ENCODE data around the gene EPHA2. TPM values are rescaled to one million over a fixed set of nuclear protein-coding genes. Genes with fewer than 3 reads are reported as not detected.

The EPHA2 gene
- total and polyA plus RNA-seq, 2 experiments from 2014 or later, result 7.5 to 51.2 TPM

- H3K79me2 ChIP-seq (replicated peaks; ENCODE audit: insufficient read depth), result no peaks in the 10 kb centered on the region
- TF ChIP-seq CREB1 (CRISPR knock-in tag; IDR thresholded peaks at IDR 0.05; ENCODE audit: low read depth), result no peak
- no peaks in the 10 kb centered on the region for H3F3A ChIP-seq (replicated peaks; ENCODE audit: low read depth)
- H3K4me1 ChIP-seq (ENCODE audit: insufficient read depth), result no peaks in the 10 kb centered on the region; the same call in 1 of the 2 replicates
- DNase-seq (ENCODE audit: low spot score), result no peak
- H3K36me3 ChIP-seq (ENCODE audit: insufficient read depth), result no peaks in the 10 kb centered on the region
- Mint-ChIP-seq H3K4me1 (peaks cover 20% of the 10 kb centered on the region), H3K27me3 (ENCODE audit: insufficient read depth, low read depth, poor library complexity) (peaks cover 15% of the 10 kb centered on the region), H3K4me3 (no peak overlapping the region), H3K27ac (no peak overlapping the region), H3K9me3 (no peaks in the 10 kb centered on the region), H3K36me3 (ENCODE audit: low read depth) (no peaks in the 10 kb centered on the region)
- no peaks in the 10 kb centered on the region for H3K27me3 ChIP-seq (ENCODE audit: insufficient read depth)
- no peak overlapping the region for H3K4me2 ChIP-seq
- H3K27ac ChIP-seq (ENCODE audit: low read depth), result no peak overlapping the region
- H3K9me2 ChIP-seq (ENCODE audit: insufficient read depth), result no peaks in the 10 kb centered on the region
- peak overlapping the region; percentile 85 for H2AFZ ChIP-seq
- H3K4me3 ChIP-seq, result no peak overlapping the region
- H4K20me1 ChIP-seq (replicated peaks; ENCODE audit: insufficient read depth), result no peaks in the 10 kb centered on the region
- ATAC-seq, result peak; percentile 10
Measured at GRCh38 chr1:16175610-16176553, 20.0 kb upstream of the EPHA2 start.

DNA sequence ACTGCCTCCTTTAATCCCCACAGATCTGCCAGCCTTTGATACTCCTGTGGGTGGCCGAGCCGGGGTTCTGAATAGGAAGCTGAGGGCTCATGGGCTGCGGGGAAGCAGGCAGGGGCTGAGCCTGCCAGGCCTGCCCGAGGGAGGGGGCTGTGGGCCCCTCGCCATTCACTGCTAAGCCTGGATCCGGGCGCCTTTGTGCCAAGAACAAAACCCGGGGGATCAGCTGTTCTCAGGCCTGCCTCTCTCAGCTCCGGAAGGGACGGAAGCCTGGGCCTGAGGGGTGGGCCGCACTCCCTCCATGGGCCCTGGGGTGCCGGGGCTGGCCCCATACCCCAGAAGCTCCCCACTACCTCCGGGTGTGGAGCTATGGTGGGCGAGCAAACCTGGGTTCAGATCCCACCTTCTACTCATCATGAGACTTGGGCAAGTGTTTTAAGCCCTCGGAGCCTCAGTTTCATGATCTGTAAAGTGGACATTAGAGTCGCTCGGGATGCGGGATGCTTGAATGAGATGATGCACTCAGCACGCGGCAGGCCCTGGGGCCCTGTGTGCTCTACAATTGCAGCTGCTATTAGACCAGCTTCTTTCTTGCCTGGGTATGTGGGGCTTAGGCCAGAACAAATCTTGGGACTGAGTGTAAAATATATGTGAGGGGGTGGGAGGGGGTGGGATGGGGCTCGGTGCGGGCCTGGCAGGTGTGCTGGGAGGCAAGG is 19.2 kb upstream of the EPHA2 start:
- no peak for DNase-seq (ENCODE audit: low spot score)
- TF ChIP-seq STAT1 (IDR thresholded peaks at IDR 0.05; ENCODE audit: unreplicated experiment) (no peak), CREB1 (CRISPR knock-in tag; IDR thresholded peaks at IDR 0.05; ENCODE audit: low read depth) (no peak), REST (IDR thresholded peaks at IDR 0.05; ENCODE audit: unreplicated experiment) (no peak)
- TF ChIP-seq, protein P1, sequence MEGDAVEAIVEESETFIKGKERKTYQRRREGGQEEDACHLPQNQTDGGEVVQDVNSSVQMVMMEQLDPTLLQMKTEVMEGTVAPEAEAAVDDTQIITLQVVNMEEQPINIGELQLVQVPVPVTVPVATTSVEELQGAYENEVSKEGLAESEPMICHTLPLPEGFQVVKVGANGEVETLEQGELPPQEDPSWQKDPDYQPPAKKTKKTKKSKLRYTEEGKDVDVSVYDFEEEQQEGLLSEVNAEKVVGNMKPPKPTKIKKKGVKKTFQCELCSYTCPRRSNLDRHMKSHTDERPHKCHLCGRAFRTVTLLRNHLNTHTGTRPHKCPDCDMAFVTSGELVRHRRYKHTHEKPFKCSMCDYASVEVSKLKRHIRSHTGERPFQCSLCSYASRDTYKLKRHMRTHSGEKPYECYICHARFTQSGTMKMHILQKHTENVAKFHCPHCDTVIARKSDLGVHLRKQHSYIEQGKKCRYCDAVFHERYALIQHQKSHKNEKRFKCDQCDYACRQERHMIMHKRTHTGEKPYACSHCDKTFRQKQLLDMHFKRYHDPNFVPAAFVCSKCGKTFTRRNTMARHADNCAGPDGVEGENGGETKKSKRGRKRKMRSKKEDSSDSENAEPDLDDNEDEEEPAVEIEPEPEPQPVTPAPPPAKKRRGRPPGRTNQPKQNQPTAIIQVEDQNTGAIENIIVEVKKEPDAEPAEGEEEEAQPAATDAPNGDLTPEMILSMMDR (conservative IDR thresholded peaks at IDR 0.05; ENCODE audit: low read depth in 2 of 2), result no peak
- TF ChIP-seq, protein P2, sequence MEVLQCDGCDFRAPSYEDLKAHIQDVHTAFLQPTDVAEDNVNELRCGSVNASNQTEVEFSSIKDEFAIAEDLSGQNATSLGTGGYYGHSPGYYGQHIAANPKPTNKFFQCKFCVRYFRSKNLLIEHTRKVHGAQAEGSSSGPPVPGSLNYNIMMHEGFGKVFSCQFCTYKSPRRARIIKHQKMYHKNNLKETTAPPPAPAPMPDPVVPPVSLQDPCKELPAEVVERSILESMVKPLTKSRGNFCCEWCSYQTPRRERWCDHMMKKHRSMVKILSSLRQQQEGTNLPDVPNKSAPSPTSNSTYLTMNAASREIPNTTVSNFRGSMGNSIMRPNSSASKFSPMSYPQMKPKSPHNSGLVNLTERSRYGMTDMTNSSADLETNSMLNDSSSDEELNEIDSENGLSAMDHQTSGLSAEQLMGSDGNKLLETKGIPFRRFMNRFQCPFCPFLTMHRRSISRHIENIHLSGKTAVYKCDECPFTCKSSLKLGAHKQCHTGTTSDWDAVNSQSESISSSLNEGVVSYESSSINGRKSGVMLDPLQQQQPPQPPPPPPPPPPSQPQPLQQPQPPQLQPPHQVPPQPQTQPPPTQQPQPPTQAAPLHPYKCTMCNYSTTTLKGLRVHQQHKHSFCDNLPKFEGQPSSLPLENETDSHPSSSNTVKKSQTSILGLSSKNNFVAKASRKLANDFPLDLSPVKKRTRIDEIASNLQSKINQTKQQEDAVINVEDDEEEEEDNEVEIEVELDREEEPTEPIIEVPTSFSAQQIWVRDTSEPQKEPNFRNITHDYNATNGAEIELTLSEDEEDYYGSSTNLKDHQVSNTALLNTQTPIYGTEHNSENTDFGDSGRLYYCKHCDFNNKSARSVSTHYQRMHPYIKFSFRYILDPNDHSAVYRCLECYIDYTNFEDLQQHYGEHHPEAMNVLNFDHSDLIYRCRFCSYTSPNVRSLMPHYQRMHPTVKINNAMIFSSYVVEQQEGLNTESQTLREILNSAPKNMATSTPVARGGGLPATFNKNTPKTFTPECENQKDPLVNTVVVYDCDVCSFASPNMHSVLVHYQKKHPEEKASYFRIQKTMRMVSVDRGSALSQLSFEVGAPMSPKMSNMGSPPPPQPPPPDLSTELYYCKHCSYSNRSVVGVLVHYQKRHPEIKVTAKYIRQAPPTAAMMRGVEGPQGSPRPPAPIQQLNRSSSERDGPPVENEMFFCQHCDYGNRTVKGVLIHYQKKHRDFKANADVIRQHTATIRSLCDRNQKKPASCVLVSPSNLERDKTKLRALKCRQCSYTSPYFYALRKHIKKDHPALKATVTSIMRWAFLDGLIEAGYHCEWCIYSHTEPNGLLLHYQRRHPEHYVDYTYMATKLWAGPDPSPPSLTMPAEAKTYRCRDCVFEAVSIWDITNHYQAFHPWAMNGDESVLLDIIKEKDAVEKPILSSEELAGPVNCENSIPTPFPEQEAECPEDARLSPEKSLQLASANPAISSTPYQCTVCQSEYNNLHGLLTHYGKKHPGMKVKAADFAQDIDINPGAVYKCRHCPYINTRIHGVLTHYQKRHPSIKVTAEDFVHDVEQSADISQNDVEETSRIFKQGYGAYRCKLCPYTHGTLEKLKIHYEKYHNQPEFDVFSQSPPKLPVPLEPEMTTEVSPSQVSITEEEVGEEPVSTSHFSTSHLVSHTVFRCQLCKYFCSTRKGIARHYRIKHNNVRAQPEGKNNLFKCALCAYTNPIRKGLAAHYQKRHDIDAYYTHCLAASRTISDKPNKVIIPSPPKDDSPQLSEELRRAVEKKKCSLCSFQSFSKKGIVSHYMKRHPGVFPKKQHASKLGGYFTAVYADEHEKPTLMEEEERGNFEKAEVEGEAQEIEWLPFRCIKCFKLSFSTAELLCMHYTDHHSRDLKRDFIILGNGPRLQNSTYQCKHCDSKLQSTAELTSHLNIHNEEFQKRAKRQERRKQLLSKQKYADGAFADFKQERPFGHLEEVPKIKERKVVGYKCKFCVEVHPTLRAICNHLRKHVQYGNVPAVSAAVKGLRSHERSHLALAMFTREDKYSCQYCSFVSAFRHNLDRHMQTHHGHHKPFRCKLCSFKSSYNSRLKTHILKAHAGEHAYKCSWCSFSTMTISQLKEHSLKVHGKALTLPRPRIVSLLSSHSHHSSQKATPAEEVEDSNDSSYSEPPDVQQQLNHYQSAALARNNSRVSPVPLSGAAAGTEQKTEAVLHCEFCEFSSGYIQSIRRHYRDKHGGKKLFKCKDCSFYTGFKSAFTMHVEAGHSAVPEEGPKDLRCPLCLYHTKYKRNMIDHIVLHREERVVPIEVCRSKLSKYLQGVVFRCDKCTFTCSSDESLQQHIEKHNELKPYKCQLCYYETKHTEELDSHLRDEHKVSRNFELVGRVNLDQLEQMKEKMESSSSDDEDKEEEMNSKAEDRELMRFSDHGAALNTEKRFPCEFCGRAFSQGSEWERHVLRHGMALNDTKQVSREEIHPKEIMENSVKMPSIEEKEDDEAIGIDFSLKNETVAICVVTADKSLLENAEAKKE (CRISPR knock-in tag; IDR thresholded peaks at IDR 0.05), result no peak

More for the DNA sequence above, 19.2 kb upstream of the EPHA2 start:
- Histone ChIP-seq H3K36me3 (ENCODE audit: insufficient read depth) (no peaks in the 10 kb centered on the region), H3K9me2 (ENCODE audit: insufficient read depth) (no peaks in the 10 kb centered on the region), H3K4me1 (ENCODE audit: insufficient read depth) (no peaks in the 10 kb centered on the region; the same call in 1 of the 2 replicates), H3K27me3 (ENCODE audit: insufficient read depth) (no peaks in the 10 kb centered on the region), H3F3A (replicated peaks; ENCODE audit: low read depth) (no peaks in the 10 kb centered on the region), H3K27ac (ENCODE audit: low read depth) (no peak overlapping the region), H2AFZ (no peak overlapping the region), H4K20me1 (replicated peaks; ENCODE audit: insufficient read depth) (no peaks in the 10 kb centered on the region), H3K4me2 (no peak overlapping the region), H3K79me2 (replicated peaks; ENCODE audit: insufficient read depth) (no peaks in the 10 kb centered on the region), H3K4me3 (no peak overlapping the region)
- Mint-ChIP-seq H3K27me3 (ENCODE audit: insufficient read depth, low read depth, poor library complexity) (peaks cover 15% of the 10 kb centered on the region), H3K4me1 (peaks cover 20% of the 10 kb centered on the region), H3K4me3 (no peak overlapping the region), H3K36me3 (ENCODE audit: low read depth) (no peaks in the 10 kb centered on the region), H3K9me3 (no peaks in the 10 kb centered on the region), H3K27ac (peak overlapping the region; percentile 78; the same call in 1 of the 2 replicates)
- peak; percentile 11; the same call in 2 of the 3 replicates for ATAC-seq

Measured in GM23338 (cell line).